GM12878 (cell line): ENCODE results near the gene SLC39A11. TPM values are rescaled to one million over a fixed set of nuclear protein-coding genes. Genes with fewer than 3 reads are reported as not detected.

ENCODE experiments used
- ATAC-seq: fragments of 200-7000 bp; cut with Tn5 transposase; 3 replicates; pipeline ENCODE4 v1.9.1; 2020; ENCODE audit warnings: mild to moderate bottlenecking, moderate library complexity
- BruUV-seq: library from RNA; stranded (reverse); fragments of 400-500 nt; replicated peaks from 2 replicates; lab custom pipeline; 2021; lab: Mats Ljungman, UMichigan
- CTCF ChIA-PET: fragments of 300-600 bp; sonication (Branson Sonifier 250); formaldehyde crosslinking; extraction: SDS; loops from one replicate; lab custom pipeline; 2021; ENCODE audit warnings: inconsistent platforms; lab: Yijun Ruan, JAX
- POLR2A ChIA-PET: fragments of 350-600 bp; formaldehyde crosslinking; extraction: SDS; loops from one replicate; lab custom pipeline; 2021; ENCODE audit warnings: inconsistent platforms; lab: Charles Lee
- RAD21 ChIA-PET: fragments of 300-600 bp; sonication (Branson Sonifier 250); formaldehyde crosslinking; loops from one replicate; lab custom pipeline; 2023; ENCODE audit warnings: antibody characterized with exemption; ENCODE audit not compliant: unreplicated experiment; lab: Charles Lee
- SMC1A ChIA-PET: fragments of 300-600 bp; sonication (Branson Sonifier 250); formaldehyde crosslinking; loops from one replicate; lab custom pipeline; 2023; ENCODE audit not compliant: unreplicated experiment, uncharacterized antibody; lab: Charles Lee
- DNase-seq: peaks from one replicate; pipeline ENCODE4 v3.0.0-alpha.2; 2011; ENCODE audit warnings: low read depth, low spot score
- FAIRE-seq: peaks from 3 replicates; lab custom pipeline; 2011; peaks lifted over from hg19 to GRCh38; lab: Jason Lieb, UNC
- H2AFZ ChIP-seq: 2 replicates; pipeline ENCODE4 v1.6.0; 2011; ENCODE audit warnings: low read depth, low read length, control low read depth; ENCODE audit not compliant: control insufficient read depth
- H3K27ac ChIP-seq: 2 replicates; pipeline ENCODE4 v1.5.1; 2011; ENCODE audit warnings: control low read depth; ENCODE audit not compliant: control insufficient read depth, insufficient read depth
- H3K27me3 ChIP-seq, 2 experiments: replicated peaks in 1 of 2; 2 replicates each; pipeline versions ENCODE4 v1.6.0 to v1.6.1; 2011; ENCODE audit warnings: low read length in 1 of 2; ENCODE audit not compliant: control insufficient read depth in 2 of 2, insufficient read depth in 2 of 2
- H3K36me3 ChIP-seq, 2 experiments: 2 replicates each; pipeline ENCODE4 v1.5.1; 2011; ENCODE audit warnings: low read length in 1 of 2; ENCODE audit not compliant: control insufficient read depth in 2 of 2, insufficient read depth in 2 of 2
- H3K4me1 ChIP-seq: 2 replicates; pipeline ENCODE4 v1.6.1; 2011; ENCODE audit warnings: mild to moderate bottlenecking, low read length, moderate library complexity, mixed read lengths; ENCODE audit not compliant: control insufficient read depth, insufficient read depth
- H3K4me2 ChIP-seq: 2 replicates; pipeline ENCODE4 v1.6.0; 2011; ENCODE audit warnings: control low read depth; ENCODE audit not compliant: control insufficient read depth, insufficient read depth
- H3K4me3 ChIP-seq: fragments of 200-600 bp; sonication (generic); 2 replicates; pipeline ENCODE4 v1.5.1; 2016
- H3K79me2 ChIP-seq: 2 replicates; pipeline ENCODE4 v1.6.0; 2011; ENCODE audit warnings: low read length; ENCODE audit not compliant: control insufficient read depth, insufficient read depth
- H3K9ac ChIP-seq: 2 replicates; pipeline ENCODE4 v1.8.0; 2011; ENCODE audit warnings: low read length, control low read depth, mixed read lengths; ENCODE audit not compliant: control insufficient read depth, insufficient read depth
- H3K9me3 ChIP-seq: replicated peaks from 3 replicates; pipeline ENCODE4 v1.5.1; 2011; ENCODE audit warnings: mild to moderate bottlenecking, low read length; ENCODE audit not compliant: control insufficient read depth, insufficient read depth
- H4K20me1 ChIP-seq: 2 replicates; pipeline ENCODE4 v1.6.0; 2011; ENCODE audit not compliant: control insufficient read depth, insufficient read depth
- ASH2L ChIP-seq: fragments of 300-600, 200-600 bp; sonication (generic); IDR thresholded peaks from 2 replicates; pipeline ENCODE4 v1.6.1; 2017; ENCODE audit warnings: low read depth, mild to moderate bottlenecking, borderline replicate concordance
- DPF2 ChIP-seq: fragments of 450-650 bp; IDR thresholded peaks from 2 replicates; pipeline ENCODE4 v1.6.1; 2017; ENCODE audit warnings: mild to moderate bottlenecking
- E2F4 ChIP-seq: IDR thresholded peaks from 2 replicates; pipeline ENCODE4 v1.6.1; 2012; ENCODE audit warnings: low read depth, low read length, improper control_type of control experiment
- EED ChIP-seq: sonication (generic); IDR thresholded peaks from 2 replicates; pipeline ENCODE4 v1.6.1; 2016; ENCODE audit warnings: antibody characterized with exemption, low read depth
- FOXK2 ChIP-seq: fragments of 450-650 bp; IDR thresholded peaks from 2 replicates; pipeline ENCODE4 v1.6.1; 2017; ENCODE audit warnings: mild to moderate bottlenecking, moderate library complexity
- HSF1 ChIP-seq: fragments of 150-350 bp; IDR thresholded peaks from 2 replicates; pipeline ENCODE4 v1.6.1; 2014; ENCODE audit warnings: mild to moderate bottlenecking, low read depth, low read length
- JUNB ChIP-seq: IDR thresholded peaks from 2 replicates; pipeline ENCODE4 v1.6.1; 2016; ENCODE audit warnings: antibody characterized with exemption, mild to moderate bottlenecking
- JUND ChIP-seq: IDR thresholded peaks from 2 replicates; pipeline ENCODE4 v1.6.1; 2012; ENCODE audit warnings: low read depth, mild to moderate bottlenecking, low read length, improper control_type of control experiment, moderate library complexity
- MEF2A ChIP-seq: IDR thresholded peaks from 2 replicates; pipeline ENCODE4 v1.6.1; 2011; ENCODE audit warnings: low read depth, mild to moderate bottlenecking, low read length, moderate library complexity; ENCODE audit not compliant: insufficient read depth
- MYB ChIP-seq: fragments of 150-350 bp; IDR thresholded peaks from 2 replicates; pipeline ENCODE4 v1.6.1; 2014; ENCODE audit warnings: mild to moderate bottlenecking, low read depth, low read length, borderline replicate concordance
- NR2C1 ChIP-seq: fragments of 450-650 bp; IDR thresholded peaks from 2 replicates; pipeline ENCODE4 v1.6.1; 2017; ENCODE audit warnings: antibody characterized with exemption, mild to moderate bottlenecking, moderate library complexity
- NR2F1 ChIP-seq: fragments of 450-650 bp; conservative IDR thresholded peaks from 2 replicates; pipeline ENCODE4 v1.6.1; 2017; ENCODE audit warnings: mild to moderate bottlenecking
- PKNOX1 ChIP-seq: fragments of 450-650 bp; IDR thresholded peaks from 2 replicates; pipeline ENCODE4 v1.6.1; 2016; ENCODE audit warnings: mild to moderate bottlenecking
- SIX5 ChIP-seq: IDR thresholded peaks from 2 replicates; pipeline ENCODE4 v1.6.1; 2011; ENCODE audit warnings: mild to moderate bottlenecking, low read depth, low read length, moderate library complexity; ENCODE audit not compliant: severe bottlenecking
- SPI1 ChIP-seq: IDR thresholded peaks from 2 replicates; pipeline ENCODE4 v1.6.1; 2011; ENCODE audit warnings: low read depth, mild to moderate bottlenecking, low read length, moderate library complexity, borderline replicate concordance; ENCODE audit not compliant: insufficient read depth
- SUZ12 ChIP-seq: fragments of 200-600 bp; sonication (generic); IDR thresholded peaks from one replicate; pipeline ENCODE4 v1.6.1; 2018; ENCODE audit warnings: antibody characterized with exemption, mild to moderate bottlenecking; ENCODE audit not compliant: unreplicated experiment
- TAF1 ChIP-seq: IDR thresholded peaks from 2 replicates; pipeline ENCODE4 v1.6.1; 2011; ENCODE audit warnings: mild to moderate bottlenecking, low read depth, low read length, borderline replicate concordance
- ZBTB4 ChIP-seq: fragments of 450-650 bp; formaldehyde crosslinking; IDR thresholded peaks from 2 replicates; pipeline ENCODE4 v1.4.0; 2022; ENCODE audit warnings: mild to moderate bottlenecking, moderate library complexity
- WGBS: methylation state at CpG from one replicate; pipeline ENCODE4 v1.1.6; 2016; ENCODE audit warnings: low lambda C conversion rate; ENCODE audit not compliant: insufficient replicate concordance, insufficient coverage; ENCODE audit errors: missing lambda C conversion rate; 5-methylcytosine and 5-hydroxymethylcytosine counted together
- in situ Hi-C: fragments of 300-500 bp; cut with MboI; formaldehyde crosslinking; loops from 9 replicates; pipeline ENCODE4 v1.14.3; 2018; ENCODE audit warnings: mixed read lengths
- intact Hi-C: fragments of 100-400 bp; cut with micrococcal nuclease; formaldehyde crosslinking; loops from one replicate; pipeline ENCODE4 v1.14.2; 2022; ENCODE audit not compliant: unreplicated experiment
- polyA plus RNA-seq, 11 experiments: library from polyadenylated mRNA; depleted of rRNA in 4 of 11; unstranded in 6 of 11; stranded (reverse) in 5 of 11; fragments of >200 nt; fragmentation: Nextera tagmentation in 4 of 11; fragmentation: Illumina TruSeq in 1 of 11; extraction: Ambion mirVana in 4 of 11; extraction: Trizol in 1 of 11; gene quantifications; 1 replicate in 1 of 11; 2 replicates in 10 of 11; pipeline versions ENCODE4 v1.2.1 to v1.2.3, GENCODE V29; 2011 to 2016; ENCODE audit warnings: inconsistent platforms in 2 of 11, missing spikeins in 2 of 11, low read depth in 1 of 11
- total RNA-seq, 4 experiments: library from RNA; depleted of rRNA in 3 of 4; stranded (reverse); fragments of >200 nt in 3 of 4; fragmentation: Illumina TruSeq in 1 of 4; extraction: Trizol in 1 of 4; gene quantifications; 2 replicates each; pipeline versions ENCODE4 v1.2.1 to v1.2.3, GENCODE V29; 2013 to 2021

SLC39A11 gene
- total and polyA plus RNA-seq, 10 of the 15 experiments (the other 5 are each of a cell fraction or from before 2014, with no cell fraction given) = 8.6 to 23.8 (median 14.0) TPM

GRCh38 chr17:72913142-72913682 is 179.3 kb downstream of the SLC39A11 start (continued):
- TF ChIP-seq TAF1 = no peak
- no peak for TF ChIP-seq JUNB
- no peak for TF ChIP-seq NR2C1
- no peak for TF ChIP-seq JUND
- no peak for TF ChIP-seq PKNOX1
- TF ChIP-seq ASH2L = no peak
- TF ChIP-seq SPI1 = no peak
- no peak for TF ChIP-seq E2F4
- no peak for TF ChIP-seq MEF2A
- no peak for TF ChIP-seq SIX5

GRCh38 chr17:72906306-72906705 is 186.2 kb downstream of the SLC39A11 start:
- in situ Hi-C loops (no loop called here), intact Hi-C loops (no loop called here)
- BruUV-seq = no TSS peak
- no peaks in the 10 kb centered on the region for H3K79me2 ChIP-seq
- H3K4me3 ChIP-seq = no peak overlapping the region
- H3K27ac ChIP-seq = no peak overlapping the region
- no peaks in the 10 kb centered on the region for H4K20me1 ChIP-seq
- H3K27me3 ChIP-seq = no peaks in the 10 kb centered on the region
- DNase-seq (no peak), ATAC-seq (no peak), FAIRE-seq (no peak)
- 5% methylated on average over 3 of the region's 3 CpGs for WGBS
- ChIA-PET POLR2A (no interaction called here), CTCF (no interaction called here), SMC1A (no interaction called here), RAD21 (interaction anchor here (0.8 kb wide), 1 partner anchor 179 kb away, joined by 5 read pairs; no protein-coding TSS in a partner anchor)
- H3K9ac ChIP-seq = no peak overlapping the region
- H3K9me3 ChIP-seq = no peaks in the 10 kb centered on the region
- H3K4me2 ChIP-seq = no peak overlapping the region
- H2AFZ ChIP-seq = no peak overlapping the region
- no peaks in the 10 kb centered on the region for H3K4me1 ChIP-seq
- no peaks in the 10 kb centered on the region; a peak in 3 of 4 replicates for H3K36me3 ChIP-seq
- no peak for TF ChIP-seq NR2F1
- TF ChIP-seq EED = no peak
- TF ChIP-seq DPF2 = no peak
- TF ChIP-seq SUZ12 = no peak
- TF ChIP-seq JUNB = no peak
- TF ChIP-seq FOXK2 = no peak
- TF ChIP-seq MYB = no peak
- TF ChIP-seq ZBTB4 = no peak
- no peak for TF ChIP-seq HSF1
